ENCODE results near the gene C10orf90.

DNA sequence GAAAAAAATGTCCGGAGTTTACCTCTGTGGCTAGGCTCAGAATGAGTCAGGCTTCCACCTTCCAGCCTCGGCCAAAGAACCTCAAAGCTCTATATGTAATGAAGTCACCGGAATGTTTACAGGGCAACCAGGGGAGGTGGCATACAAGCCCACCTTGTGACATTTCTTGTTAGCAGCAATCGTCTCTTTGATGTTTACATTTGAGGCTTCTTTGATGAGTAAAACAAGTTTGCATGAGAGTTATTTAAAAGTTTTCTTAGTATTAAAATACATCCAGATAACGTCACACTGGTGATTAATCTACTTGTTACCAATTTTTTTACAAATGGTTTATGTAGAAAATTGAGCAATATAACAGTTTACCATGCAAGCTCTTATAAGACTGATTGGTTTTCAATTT, 149.1 kb downstream of the C10orf90 start:
- TF ChIP-seq, protein P1, sequence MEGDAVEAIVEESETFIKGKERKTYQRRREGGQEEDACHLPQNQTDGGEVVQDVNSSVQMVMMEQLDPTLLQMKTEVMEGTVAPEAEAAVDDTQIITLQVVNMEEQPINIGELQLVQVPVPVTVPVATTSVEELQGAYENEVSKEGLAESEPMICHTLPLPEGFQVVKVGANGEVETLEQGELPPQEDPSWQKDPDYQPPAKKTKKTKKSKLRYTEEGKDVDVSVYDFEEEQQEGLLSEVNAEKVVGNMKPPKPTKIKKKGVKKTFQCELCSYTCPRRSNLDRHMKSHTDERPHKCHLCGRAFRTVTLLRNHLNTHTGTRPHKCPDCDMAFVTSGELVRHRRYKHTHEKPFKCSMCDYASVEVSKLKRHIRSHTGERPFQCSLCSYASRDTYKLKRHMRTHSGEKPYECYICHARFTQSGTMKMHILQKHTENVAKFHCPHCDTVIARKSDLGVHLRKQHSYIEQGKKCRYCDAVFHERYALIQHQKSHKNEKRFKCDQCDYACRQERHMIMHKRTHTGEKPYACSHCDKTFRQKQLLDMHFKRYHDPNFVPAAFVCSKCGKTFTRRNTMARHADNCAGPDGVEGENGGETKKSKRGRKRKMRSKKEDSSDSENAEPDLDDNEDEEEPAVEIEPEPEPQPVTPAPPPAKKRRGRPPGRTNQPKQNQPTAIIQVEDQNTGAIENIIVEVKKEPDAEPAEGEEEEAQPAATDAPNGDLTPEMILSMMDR (IDR thresholded peaks at IDR 0.05) = no peak
- TF ChIP-seq POLR2A (IDR thresholded peaks at IDR 0.05) (no peak), POLR2AphosphoS5 (IDR thresholded peaks at IDR 0.05) (no peak)

Measured in breast epithelium (tissue), 3 donors.